Mesendoderm (in vitro differentiated cells): ENCODE results near the gene FRMPD2.
A peak's percentile ranks its signal among the peaks of the same experiment; 100 is the strongest.
"Not testable (repeated sequence)": the region's sequence is repeated elsewhere in the genome, so short reads cannot be mapped to it uniquely, and the experiment has no call there.

ENCODE experiments used
- DNase-seq: peaks from one replicate; pipeline ENCODE4 v3.0.0; 2013
- H2AK5ac ChIP-seq: 2 replicates; pipeline ENCODE4 v1.6.1; 2013; ENCODE audit warnings: low read length, inconsistent platforms
- H2BK120ac ChIP-seq: 2 replicates; pipeline ENCODE4 v1.6.1; 2013; ENCODE audit warnings: low read depth, mild to moderate bottlenecking, low read length, moderate library complexity, mixed read lengths
- H2BK15ac ChIP-seq: replicated peaks from 2 replicates; pipeline ENCODE4 v1.6.1; 2013; ENCODE audit warnings: low read depth, mild to moderate bottlenecking, moderate library complexity
- H2BK5ac ChIP-seq: 2 replicates; pipeline ENCODE4 v1.6.1; 2013; ENCODE audit warnings: low read length, inconsistent platforms
- H3K18ac ChIP-seq: 2 replicates; pipeline ENCODE4 v1.6.1; 2013; ENCODE audit warnings: mild to moderate bottlenecking, low read length, mixed read lengths
- H3K23ac ChIP-seq: one replicate; pipeline ENCODE4 v1.6.1; 2013; ENCODE audit warnings: low read length
- H3K27ac ChIP-seq: 2 replicates; pipeline ENCODE4 v1.5.1; 2013; ENCODE audit warnings: low read depth, mild to moderate bottlenecking, inconsistent platforms, low read length, moderate library complexity
- H3K27me3 ChIP-seq: 2 replicates; pipeline ENCODE4 v1.6.1; 2013; ENCODE audit warnings: low read length, control low read depth, mild to moderate bottlenecking, inconsistent platforms; ENCODE audit not compliant: insufficient read depth, poor library complexity
- H3K36me3 ChIP-seq: 2 replicates; pipeline ENCODE4 v1.6.1; 2013; ENCODE audit warnings: low read length, inconsistent platforms; ENCODE audit not compliant: control insufficient read depth, insufficient read depth
- H3K4ac ChIP-seq: one replicate; pipeline ENCODE4 v1.6.1; 2013; ENCODE audit warnings: low read depth, mild to moderate bottlenecking, low read length, moderate library complexity
- H3K4me1 ChIP-seq: 2 replicates; pipeline ENCODE4 v1.6.1; 2013; ENCODE audit warnings: low read depth, low read length, inconsistent platforms; ENCODE audit not compliant: control insufficient read depth
- H3K4me2 ChIP-seq: 2 replicates; pipeline ENCODE4 v1.6.1; 2013; ENCODE audit warnings: low read length
- H3K4me3 ChIP-seq: 2 replicates; pipeline ENCODE4 v1.5.1; 2013; ENCODE audit warnings: mild to moderate bottlenecking, low read length
- H3K56ac ChIP-seq: one replicate; pipeline ENCODE4 v1.6.1; 2013; ENCODE audit warnings: low read length
- H3K79me1 ChIP-seq: 2 replicates; pipeline ENCODE4 v1.6.1; 2013; ENCODE audit warnings: low read length, inconsistent platforms
- H3K79me2 ChIP-seq: 2 replicates; pipeline ENCODE4 v1.6.1; 2013; ENCODE audit warnings: mild to moderate bottlenecking, low read length; ENCODE audit not compliant: control insufficient read depth, insufficient read depth
- H3K9ac ChIP-seq: 2 replicates; pipeline ENCODE4 v1.6.1; 2013; ENCODE audit warnings: low read length, inconsistent platforms
- H4K5ac ChIP-seq: one replicate; pipeline ENCODE4 v1.6.1; 2013; ENCODE audit warnings: low read length
- H4K8ac ChIP-seq: one replicate; pipeline ENCODE4 v1.6.1; 2013; ENCODE audit warnings: low read depth, mild to moderate bottlenecking, control low read depth, low read length, moderate library complexity
- WGBS: extraction: QIAGEN DNeasy Blood & Tissue Kit; methylation state at CpG from one replicate; pipeline ENCODE4 v1.1.7; 2013; ENCODE audit warnings: low lambda C conversion rate, missing lambda C conversion rate; ENCODE audit not compliant: insufficient coverage; ENCODE audit errors: extremely low coverage; 5-methylcytosine and 5-hydroxymethylcytosine counted together

The FRMPD2 gene

DNA sequence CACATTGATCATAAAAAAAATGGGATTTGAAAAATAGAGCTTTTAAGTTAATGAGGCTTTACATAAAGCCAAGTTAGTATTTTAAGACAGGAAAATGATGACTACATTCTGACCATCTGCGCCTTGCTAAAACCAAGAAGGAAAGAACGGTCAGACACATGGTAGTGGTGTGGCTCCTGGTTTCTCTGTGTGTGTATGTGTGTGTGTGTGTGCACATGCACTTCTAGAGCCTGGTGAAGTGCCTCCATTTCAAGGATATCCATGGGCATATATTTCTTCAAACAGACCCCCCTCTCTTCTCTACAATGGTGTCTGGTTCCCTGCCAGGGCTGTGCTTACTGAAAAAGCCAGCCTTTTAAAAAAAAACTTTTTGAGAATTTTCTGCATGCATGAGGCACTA lies 80.9 kb downstream of the FRMPD2 start:
- Histone ChIP-seq H3K27ac (no peak overlapping the region), H3K4me3 (no peak overlapping the region), H3K79me2 (no peaks in the 10 kb centered on the region), H4K8ac (no peak overlapping the region), H3K79me1 (no peaks in the 10 kb centered on the region), H2AK5ac (no peak overlapping the region), H3K56ac (no peak overlapping the region), H3K4me1 (peaks cover 6% of the 10 kb centered on the region), H2BK15ac (no peak overlapping the region), H3K4me2 (no peak overlapping the region), H3K4ac (no peak overlapping the region), H3K23ac (no peak overlapping the region), H4K5ac (no peak overlapping the region), H3K18ac (no peak overlapping the region), H2BK5ac (no peak overlapping the region), H3K36me3 (no peaks in the 10 kb centered on the region), H2BK120ac (no peak overlapping the region), H3K27me3 (no peaks in the 10 kb centered on the region), H3K9ac (no peak overlapping the region)
- no CpG with 5 or more reads among the region's 2 CpGs for WGBS
- DNase-seq, result no peak

DNA sequence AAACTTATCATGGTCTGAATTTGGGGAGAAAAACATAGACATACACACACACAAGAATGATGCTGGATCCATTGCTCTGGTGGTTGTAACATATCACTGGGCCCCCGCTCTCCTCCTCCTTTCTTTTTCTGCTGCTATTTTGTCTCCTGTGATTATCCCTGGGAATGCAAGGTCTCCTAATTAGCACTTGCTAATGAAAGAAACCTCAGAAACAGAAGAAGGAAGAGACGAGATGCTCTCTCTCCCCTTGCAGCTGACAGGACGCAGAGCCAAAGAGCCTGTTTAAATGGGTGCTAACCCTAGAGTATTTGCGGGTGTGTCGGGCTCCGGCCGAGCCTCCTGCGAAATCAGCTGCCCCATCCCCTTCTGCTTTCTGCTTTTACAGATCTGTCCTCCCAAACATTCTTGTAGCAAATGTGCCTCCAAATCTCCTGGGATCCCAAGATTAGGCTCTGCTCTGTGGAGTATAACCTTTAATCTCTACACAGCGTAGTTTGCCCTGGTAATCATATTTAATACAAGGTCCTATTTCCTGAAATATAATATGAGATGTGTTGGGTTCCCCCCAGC lies 81.5 kb downstream of the FRMPD2 start:
- no peaks in the 10 kb centered on the region for H3K79me2 ChIP-seq
- no peak overlapping the region for H3K4me2 ChIP-seq
- DNase-seq, result peak; percentile 73
- peaks cover 6% of the 10 kb centered on the region for H3K4me1 ChIP-seq
- H3K27ac ChIP-seq, result no peak overlapping the region
- no peak overlapping the region for H3K23ac ChIP-seq
- H4K8ac ChIP-seq, result no peak overlapping the region
- peak overlapping the region; percentile 17 for H3K56ac ChIP-seq
- no peak overlapping the region for H2BK5ac ChIP-seq
- no peak overlapping the region for H2AK5ac ChIP-seq
- H3K4ac ChIP-seq, result no peak overlapping the region
- H2BK15ac ChIP-seq, result no peak overlapping the region
- no peaks in the 10 kb centered on the region for H3K36me3 ChIP-seq
- no peak overlapping the region for H3K4me3 ChIP-seq
- H3K18ac ChIP-seq, result no peak overlapping the region
- no peak overlapping the region for H3K9ac ChIP-seq
- no peak overlapping the region for H4K5ac ChIP-seq
- no peaks in the 10 kb centered on the region for H3K27me3 ChIP-seq
- no peaks in the 10 kb centered on the region for H3K79me1 ChIP-seq
- H2BK120ac ChIP-seq, result no peak overlapping the region
- WGBS, result no CpG with 5 or more reads among the region's 9 CpGs

DNA sequence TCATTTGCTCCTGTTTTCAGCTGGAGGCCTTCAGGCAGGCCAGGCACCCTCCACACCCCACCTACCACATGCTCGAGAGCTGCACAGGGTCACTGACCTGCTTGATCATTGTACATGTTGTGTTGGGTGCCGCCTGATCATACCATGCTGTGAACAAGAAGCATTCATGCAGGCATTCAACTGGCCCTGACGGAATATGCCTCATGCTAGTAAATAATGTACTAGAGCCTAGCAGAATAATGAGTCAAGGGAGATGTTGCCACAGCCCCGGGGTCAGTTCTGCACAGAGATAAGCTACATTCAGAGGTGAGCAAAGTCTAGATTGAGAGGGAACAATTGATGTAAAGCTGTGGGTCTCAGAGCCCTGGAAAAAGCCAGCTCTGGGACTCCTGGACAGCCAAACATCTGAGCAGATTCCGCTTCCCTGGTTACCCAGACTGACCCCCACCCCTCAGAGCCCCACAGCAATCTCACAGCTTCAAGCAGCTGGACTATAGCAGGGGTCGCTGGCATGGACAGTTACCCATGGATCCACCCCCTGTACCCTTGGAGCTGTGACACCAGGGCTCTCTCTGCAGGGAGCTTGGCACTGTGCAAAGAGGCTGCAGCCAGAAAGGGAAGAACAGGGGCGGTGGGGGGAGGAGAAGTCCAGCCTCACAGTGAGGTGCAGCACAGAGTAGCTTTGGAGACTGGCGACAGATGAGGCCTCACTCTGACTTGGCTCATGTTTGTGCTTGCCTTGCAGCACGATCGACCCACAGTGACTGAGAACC lies 86.6 kb downstream of the FRMPD2 start:
- H3K18ac ChIP-seq, result no peak overlapping the region
- no peak overlapping the region for H2BK15ac ChIP-seq
- no peaks in the 10 kb centered on the region for H3K79me1 ChIP-seq
- no peaks in the 10 kb centered on the region for H3K27me3 ChIP-seq
- no peak overlapping the region for H3K23ac ChIP-seq
- H3K79me2 ChIP-seq, result no peaks in the 10 kb centered on the region
- H3K4me1 ChIP-seq, result peaks cover 3% of the 10 kb centered on the region
- H2AK5ac ChIP-seq, result no peak overlapping the region
- H3K36me3 ChIP-seq, result no peaks in the 10 kb centered on the region
- no peak overlapping the region for H3K4me2 ChIP-seq
- no peak overlapping the region for H2BK120ac ChIP-seq
- H3K4ac ChIP-seq, result no peak overlapping the region
- no peak overlapping the region for H3K27ac ChIP-seq
- H2BK5ac ChIP-seq, result no peak overlapping the region
- H3K4me3 ChIP-seq, result no peak overlapping the region
- no CpG with 5 or more reads among the region's 10 CpGs for WGBS
- no peak overlapping the region for H4K8ac ChIP-seq
- no peak overlapping the region for H3K56ac ChIP-seq
- DNase-seq, result no peak
- no peak overlapping the region for H3K9ac ChIP-seq
- no peak overlapping the region for H4K5ac ChIP-seq

DNA sequence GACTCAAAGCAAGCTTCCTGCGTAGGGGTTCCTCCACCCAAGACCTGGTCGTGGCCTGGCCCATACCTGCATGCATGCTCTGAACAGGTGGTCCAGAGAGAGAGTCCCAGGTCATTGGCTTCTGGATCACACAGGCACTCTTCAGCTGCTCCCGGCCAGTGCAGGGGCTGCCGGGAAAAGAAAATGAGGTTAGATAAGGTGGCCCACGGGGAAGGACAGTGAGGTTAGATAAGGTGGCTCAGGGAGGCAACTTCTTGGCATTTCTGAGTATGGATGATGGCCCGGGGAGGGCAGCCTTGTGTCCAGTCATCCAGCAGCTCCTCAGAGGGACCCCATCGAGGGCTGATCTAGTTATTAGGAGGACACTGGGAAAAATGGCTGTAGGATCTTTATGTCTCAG lies 87.4 kb downstream of the FRMPD2 start:
- Histone ChIP-seq H3K23ac (no peak overlapping the region), H3K4me3 (no peak overlapping the region), H3K79me2 (no peaks in the 10 kb centered on the region), H2BK120ac (no peak overlapping the region), H2BK5ac (no peak overlapping the region), H3K18ac (no peak overlapping the region), H3K56ac (no peak overlapping the region), H3K4ac (no peak overlapping the region), H3K9ac (no peak overlapping the region), H3K4me1 (no peaks in the 10 kb centered on the region), H2BK15ac (no peak overlapping the region), H3K4me2 (no peak overlapping the region), H3K36me3 (no peaks in the 10 kb centered on the region), H4K8ac (no peak overlapping the region), H3K79me1 (no peaks in the 10 kb centered on the region), H3K27ac (no peak overlapping the region), H3K27me3 (no peaks in the 10 kb centered on the region), H2AK5ac (no peak overlapping the region), H4K5ac (no peak overlapping the region)
- no peak for DNase-seq
- no CpG with 5 or more reads among the region's 7 CpGs for whole genome bisulfite sequencing

DNA sequence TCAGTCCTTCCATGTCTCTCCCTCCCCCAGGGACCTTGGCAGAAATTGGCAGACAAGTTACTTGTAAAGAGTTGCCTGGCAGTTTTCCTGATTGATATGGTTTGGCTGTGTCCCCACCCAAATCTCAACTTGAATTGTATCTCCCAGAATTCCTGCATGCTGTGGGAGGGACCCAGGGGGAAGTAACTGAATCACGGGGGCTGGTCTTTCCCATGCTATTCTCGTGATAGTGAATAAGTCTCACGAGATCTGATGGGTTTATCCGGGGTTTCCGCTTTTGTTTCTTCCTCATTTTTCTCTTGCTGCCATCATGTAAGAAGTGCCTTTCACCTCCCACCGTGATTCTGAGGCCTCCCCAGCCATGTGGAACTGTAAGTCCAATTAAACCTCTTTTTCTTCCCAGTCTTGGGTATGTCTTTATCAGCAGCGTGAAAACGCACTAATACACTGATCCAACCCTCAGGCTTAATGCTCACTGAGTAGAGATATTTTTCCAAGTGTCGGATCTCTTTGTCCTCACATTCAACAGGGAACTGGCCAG lies 88.2 kb downstream of the FRMPD2 start:
- not testable (repeated sequence) for H3K27ac ChIP-seq, H3K4me2 ChIP-seq, H3K9ac ChIP-seq, H2BK120ac ChIP-seq, H3K56ac ChIP-seq, H2BK15ac ChIP-seq, H3K27me3 ChIP-seq, H3K18ac ChIP-seq, H3K79me2 ChIP-seq, DNase-seq, H3K4ac ChIP-seq, H3K4me3 ChIP-seq, H3K36me3 ChIP-seq, H2BK5ac ChIP-seq, H4K8ac ChIP-seq, H3K79me1 ChIP-seq, H2AK5ac ChIP-seq, H3K23ac ChIP-seq, H4K5ac ChIP-seq, H3K4me1 ChIP-seq
- no CpG with 5 or more reads among the region's 9 CpGs for WGBS
